RWPE1 (cell line): ENCODE data around the gene EP300.

Experiments
- CTCF ChIA-PET: fragments of 350-600 bp; sonication (Branson Sonifier 250); formaldehyde crosslinking; extraction: SDS; loops from one replicate; lab custom pipeline; 2021; lab: Yijun Ruan, JAX
- POLR2A ChIA-PET: fragments of 400-600 bp; formaldehyde crosslinking; extraction: SDS; loops from one replicate; lab custom pipeline; 2020; ENCODE audit warnings: antibody characterized with exemption; ENCODE audit not compliant: low non-redundant PET; lab: Yijun Ruan, JAX
- DNase-seq: peaks from one replicate; pipeline ENCODE4 v3.0.0; 2012; ENCODE audit warnings: low spot score
- H3K27ac ChIP-seq: fragments of 450-650 bp; 2 replicates; pipeline ENCODE4 v1.5.1; 2017
- TF ChIP-seq, protein P1 (sequence below): fragments of 450-650 bp; conservative IDR thresholded peaks from 2 replicates; pipeline ENCODE4 v1.5.1; 2017; ENCODE audit warnings: low read depth, mild to moderate bottlenecking

The EP300 gene

DNA sequence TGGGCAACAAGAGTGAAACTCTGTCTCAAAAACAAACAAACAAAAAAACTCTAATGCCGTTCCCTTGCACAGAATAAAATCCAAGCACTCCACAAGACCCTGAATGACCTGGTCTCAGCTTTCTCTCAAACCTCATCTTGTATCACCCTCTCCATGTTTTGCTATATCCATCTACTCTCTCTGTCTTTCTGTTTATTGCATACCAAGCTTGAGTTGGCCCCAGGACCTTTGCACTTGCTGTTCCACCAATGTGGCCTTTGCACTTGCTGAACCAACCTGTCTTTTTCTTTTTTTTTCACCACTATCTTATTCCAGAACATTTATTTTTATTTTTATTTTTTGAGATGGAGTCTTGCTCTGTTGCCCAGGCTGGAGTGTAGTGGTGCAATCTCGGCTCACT lies 110.7 kb downstream of the EP300 start:
- ChIA-PET POLR2A (no interaction called here), CTCF (no interaction called here)
- no peak for DNase-seq
- no peak overlapping the region for H3K27ac ChIP-seq
- TF ChIP-seq, protein P1, sequence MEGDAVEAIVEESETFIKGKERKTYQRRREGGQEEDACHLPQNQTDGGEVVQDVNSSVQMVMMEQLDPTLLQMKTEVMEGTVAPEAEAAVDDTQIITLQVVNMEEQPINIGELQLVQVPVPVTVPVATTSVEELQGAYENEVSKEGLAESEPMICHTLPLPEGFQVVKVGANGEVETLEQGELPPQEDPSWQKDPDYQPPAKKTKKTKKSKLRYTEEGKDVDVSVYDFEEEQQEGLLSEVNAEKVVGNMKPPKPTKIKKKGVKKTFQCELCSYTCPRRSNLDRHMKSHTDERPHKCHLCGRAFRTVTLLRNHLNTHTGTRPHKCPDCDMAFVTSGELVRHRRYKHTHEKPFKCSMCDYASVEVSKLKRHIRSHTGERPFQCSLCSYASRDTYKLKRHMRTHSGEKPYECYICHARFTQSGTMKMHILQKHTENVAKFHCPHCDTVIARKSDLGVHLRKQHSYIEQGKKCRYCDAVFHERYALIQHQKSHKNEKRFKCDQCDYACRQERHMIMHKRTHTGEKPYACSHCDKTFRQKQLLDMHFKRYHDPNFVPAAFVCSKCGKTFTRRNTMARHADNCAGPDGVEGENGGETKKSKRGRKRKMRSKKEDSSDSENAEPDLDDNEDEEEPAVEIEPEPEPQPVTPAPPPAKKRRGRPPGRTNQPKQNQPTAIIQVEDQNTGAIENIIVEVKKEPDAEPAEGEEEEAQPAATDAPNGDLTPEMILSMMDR = no peak

DNA sequence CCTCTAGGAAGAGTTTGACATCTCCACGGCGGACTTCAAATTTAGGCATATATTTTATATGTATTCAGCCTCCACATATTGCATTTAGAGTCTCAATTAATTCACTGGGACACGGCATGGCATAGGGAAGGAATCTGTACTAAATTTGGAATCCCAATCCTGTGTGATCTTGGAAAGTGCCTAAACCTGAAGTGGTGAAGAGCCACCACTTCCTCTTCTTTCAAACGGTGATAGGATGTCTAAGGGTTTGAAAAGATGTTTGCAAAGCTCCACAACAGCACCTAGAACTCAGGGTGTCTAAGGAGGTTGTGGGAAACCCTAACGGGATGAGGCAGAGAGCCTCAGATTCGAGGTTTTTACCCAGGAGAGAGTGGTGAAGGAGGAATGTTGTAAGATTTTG lies 111.7 kb downstream of the EP300 start:
- CTCF ChIA-PET = no interaction called here
- TF ChIP-seq, protein P1 = no peak
- POLR2A ChIA-PET = no interaction called here
- no peak for DNase-seq
- H3K27ac ChIP-seq = no peak overlapping the region

DNA sequence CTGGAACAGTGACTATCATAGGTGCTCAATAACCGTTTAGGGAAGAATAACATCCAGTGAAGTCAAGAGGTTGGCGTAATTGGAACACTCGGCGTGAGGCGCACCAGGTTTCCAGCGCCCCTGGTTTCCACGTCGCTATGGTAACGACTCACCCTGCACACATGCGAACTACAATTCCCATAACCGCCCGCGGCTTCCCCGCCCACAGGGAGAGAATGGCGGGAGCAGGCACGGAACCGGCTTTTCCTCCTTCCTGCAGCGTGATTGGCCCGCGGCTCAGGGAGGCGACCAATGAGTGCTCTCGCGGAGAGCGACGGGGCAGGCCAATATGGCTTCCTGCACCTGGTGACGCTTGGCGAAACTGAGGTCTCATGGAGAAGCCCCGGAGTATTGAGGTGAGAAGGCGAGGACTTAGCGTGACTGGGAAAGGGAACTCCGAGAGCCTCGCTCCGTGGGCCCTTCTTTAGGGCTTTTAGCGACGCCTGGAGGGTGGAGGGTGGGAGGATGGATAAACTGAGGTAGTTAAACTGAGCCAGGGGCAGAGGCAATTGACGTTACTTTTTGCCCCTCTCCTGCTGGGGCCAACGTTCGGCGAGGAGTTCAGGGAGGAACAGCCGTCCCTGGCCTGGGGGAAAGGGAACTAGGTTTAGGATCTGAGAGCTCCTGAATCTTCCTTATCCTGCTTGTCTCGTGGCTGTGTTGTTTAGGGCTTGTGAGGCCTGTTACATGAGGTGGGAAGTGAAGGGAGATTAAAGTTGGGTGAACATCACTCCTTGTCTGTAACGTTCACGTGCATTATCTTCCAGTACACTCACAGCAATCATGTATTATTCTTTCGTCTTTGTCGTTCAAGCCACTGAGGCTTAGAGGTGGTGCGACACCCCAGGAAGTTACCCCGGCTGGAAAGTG lies 112.9 kb downstream of the EP300 start, which contains the start of gene L3MBTL2:
L3MBTL2 (plus strand) TSS at position 321 of the 909 bp plus-strand sequence; CDS start at position 372, 51 bp downstream.
- ChIA-PET CTCF (no interaction called here), POLR2A (no interaction called here)
- TF ChIP-seq, protein P1 = no peak
- DNase-seq = peak; percentile 95
- peak within 1 kb of the TSS; percentile 71 for H3K27ac ChIP-seq

DNA sequence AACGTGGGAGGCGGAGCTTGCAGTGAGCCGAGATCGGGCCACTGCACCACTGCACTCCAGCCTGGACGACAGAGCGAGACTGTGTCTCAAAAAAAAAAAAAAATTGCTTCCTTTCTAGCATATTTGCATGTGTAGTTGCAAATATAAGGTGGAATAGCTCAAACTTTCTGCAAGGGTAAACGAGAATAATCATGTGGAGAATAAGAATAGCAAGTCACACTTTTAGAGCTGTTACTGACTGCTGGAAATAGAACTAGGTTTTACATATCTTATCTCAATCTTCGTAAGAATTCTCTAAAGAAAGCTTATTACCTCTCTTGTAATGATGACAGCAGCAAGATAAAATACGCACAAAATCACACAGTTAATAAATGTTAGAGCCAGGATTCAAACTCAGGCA lies 114.3 kb downstream of the EP300 start:
- no peak overlapping the region for H3K27ac ChIP-seq
- no peak for DNase-seq
- TF ChIP-seq, protein P1 = no peak
- POLR2A ChIA-PET = interaction anchor here (0.7 to 1.2 kb wide), 2 partner anchors 9 to 274 kb away, joined by 4 read pairs; no protein-coding TSS in a partner anchor
- CTCF ChIA-PET = no interaction called here

DNA sequence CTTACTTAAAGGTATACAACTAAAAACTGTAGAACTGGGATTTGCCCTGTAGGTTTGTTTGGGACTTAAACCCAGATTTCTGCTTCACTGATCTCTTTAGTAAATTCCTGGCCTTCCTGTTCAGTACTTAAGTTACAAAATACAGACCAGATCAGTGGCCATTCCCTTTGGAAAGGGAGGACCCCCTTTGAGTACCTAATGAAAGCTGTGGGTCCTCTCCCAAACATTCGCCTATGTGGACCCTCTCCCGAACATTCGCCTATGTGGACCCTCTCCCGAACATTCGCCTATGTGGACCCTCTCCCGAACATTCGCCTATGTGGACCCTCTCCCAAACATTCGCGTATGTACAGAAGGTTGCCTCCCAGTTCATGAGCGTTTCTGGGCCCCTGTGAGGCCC lies 123.0 kb downstream of the EP300 start:
- CTCF ChIA-PET = no interaction called here
- DNase-seq = no peak
- TF ChIP-seq, protein P1 = no peak
- POLR2A ChIA-PET = no interaction called here
- peak overlapping the region; percentile 99 for H3K27ac ChIP-seq

DNA sequence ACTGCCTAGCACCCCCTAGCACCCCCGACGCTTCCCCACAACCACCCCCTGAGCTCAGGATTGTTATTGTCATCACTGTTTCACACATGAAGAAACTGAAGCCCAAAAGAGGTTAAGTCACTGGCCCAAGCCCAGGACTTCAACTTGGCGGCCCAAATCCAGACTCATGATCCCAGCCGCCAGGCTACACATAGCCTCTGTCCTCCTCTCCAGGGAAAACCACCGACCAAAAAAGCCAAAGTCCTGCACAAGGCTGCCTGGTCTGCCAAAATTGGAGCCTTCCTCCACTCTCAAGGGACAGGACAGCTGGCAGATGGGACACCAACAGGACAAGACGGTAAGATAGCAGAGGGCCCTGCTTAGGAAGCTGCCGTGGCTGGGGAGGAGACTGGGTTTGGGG lies 123.5 kb downstream of the EP300 start:
- TF ChIP-seq, protein P1 = no peak
- DNase-seq = no peak
- ChIA-PET CTCF (no interaction called here), POLR2A (no interaction called here)
- H3K27ac ChIP-seq = peak overlapping the region; percentile 99
